GM03348 (cell line): ENCODE data around the gene COL5A1.

Experiments used
- DNase-seq: peaks from one replicate; pipeline ENCODE4 v3.0.0; 2012; ENCODE audit warnings: low spot score

The COL5A1 gene

DNA sequence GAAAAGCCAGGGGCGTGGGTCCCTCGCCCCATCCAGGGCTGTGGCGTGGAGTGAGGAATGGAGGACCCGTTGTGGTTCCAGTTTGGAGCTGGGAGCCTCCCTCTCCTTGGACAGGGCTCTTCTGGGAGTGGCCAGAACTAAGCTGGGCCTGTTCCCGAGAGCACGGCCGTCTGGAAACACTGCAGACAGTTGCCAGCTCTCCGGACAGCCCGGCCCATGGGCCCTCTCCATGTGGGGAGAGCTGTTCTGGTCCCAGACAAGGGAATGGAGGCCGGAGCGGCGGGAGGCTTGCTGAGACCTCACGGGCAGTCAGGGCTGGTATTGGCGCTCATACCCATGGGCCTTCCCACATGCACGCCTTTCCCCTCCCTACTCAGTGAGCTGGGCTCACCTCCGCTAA, 193.8 kb downstream of the COL5A1 start:
- no peak for DNase-seq

DNA sequence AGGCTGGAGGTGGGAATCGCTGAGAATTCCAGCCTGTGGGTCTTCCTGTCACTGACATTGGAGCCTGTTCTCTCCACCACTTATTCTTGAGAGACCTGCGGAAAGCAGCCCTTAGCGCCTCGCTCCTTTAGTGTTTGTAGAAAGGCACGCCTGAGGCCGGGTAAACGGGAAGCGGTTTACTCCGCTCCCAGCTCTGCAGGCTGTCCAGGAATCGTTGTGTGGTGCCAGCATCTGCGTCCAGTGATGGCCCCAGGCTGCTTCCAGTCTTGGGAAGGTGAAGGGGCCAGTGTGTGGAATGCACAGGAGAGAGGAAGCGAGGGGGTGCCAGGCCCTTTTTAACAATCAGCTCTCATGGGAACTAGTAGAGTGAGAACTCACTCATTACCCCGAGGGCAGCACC, 194.4 kb downstream of the COL5A1 start:
- no peak for DNase-seq

DNA sequence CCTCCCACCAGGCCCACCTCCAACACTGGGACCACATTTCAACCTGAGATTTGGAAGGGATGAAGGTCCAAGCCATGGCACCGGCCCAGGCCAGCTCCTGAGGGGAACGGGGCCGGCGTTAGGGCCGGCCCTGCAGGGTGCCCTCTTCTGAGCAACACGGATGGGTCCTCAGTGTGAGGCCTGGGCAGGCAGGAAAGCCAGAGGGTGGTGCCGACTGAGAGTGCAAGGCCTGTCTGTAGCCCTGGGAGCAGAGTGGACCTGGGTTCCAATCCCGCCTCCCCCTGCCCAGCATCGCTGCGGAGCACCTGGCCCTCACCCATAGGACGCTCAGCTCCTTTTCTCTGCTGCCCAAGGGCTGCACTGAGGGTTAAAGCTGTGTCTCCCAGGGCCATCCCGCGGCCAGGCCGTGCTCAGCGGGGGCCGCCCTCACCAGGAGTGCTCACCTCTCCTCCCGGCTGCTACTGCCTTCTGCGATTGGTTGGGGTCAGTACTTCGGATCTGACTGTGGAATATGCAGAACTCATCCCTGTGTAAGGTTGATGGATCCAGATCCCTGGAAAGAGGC, 194.9 kb downstream of the COL5A1 start:
- no peak for DNase-seq

- no peak for DNase-seq
Measured at GRCh38 chr9:134837529-134837928, 195.9 kb downstream of the COL5A1 start.

GRCh38 chr9:134838651-134839454, 197.2 kb downstream of the COL5A1 start:
- DNase-seq = no peak

DNA sequence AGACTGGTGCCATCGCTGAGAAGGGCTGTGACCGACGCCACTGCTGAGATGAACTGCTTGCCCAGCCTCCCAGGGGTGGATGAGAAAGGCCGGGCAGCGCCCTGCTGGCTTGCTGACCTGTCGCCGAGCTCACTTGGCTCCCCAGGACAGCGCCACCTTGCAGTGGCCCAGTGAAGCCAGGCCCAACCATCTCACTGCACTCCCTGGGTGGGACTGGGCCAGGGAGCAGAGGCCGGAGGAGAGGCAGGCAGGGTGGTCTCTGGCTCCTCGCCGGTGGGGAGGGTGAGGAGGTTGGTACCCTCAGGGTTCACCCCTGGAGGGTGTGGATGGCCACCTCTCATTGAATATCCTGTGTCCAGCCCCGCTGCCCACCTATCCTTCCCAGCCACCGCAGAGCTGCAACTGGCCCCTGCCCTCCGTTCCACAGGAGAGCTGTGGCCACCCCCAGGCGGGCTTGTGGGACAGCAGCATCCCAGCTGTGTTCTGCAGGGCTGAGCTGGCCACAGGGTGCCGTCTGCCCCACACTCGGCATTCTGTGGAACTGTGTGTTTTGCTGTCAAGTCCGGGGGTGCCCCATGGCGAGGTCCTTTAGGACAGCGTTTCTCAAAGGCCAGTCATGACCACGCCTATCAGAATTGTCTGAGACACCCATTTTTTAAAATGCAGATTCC, 198.0 kb downstream of the COL5A1 start:
- DNase-seq = no peak

DNA sequence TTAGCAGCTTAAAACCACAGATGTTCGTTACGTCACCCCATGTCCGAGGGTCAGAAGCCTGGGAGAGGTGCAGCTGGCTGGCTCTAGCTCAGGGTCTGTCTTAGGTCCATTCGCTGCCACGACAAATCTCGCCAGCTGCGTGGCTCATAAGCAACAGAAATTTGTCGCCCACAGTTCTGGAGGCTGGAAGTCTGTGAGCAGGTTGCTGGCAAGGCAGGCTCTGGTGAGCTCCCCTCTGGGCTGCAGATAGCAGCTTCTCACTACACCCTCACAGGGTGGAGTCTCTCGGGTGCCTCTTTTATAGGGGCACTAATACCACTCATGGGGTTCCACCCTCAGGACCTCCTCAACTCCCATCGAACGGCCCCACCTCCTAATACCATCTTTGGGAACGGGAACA, 198.9 kb downstream of the COL5A1 start:
- DNase-seq = no peak

DNA sequence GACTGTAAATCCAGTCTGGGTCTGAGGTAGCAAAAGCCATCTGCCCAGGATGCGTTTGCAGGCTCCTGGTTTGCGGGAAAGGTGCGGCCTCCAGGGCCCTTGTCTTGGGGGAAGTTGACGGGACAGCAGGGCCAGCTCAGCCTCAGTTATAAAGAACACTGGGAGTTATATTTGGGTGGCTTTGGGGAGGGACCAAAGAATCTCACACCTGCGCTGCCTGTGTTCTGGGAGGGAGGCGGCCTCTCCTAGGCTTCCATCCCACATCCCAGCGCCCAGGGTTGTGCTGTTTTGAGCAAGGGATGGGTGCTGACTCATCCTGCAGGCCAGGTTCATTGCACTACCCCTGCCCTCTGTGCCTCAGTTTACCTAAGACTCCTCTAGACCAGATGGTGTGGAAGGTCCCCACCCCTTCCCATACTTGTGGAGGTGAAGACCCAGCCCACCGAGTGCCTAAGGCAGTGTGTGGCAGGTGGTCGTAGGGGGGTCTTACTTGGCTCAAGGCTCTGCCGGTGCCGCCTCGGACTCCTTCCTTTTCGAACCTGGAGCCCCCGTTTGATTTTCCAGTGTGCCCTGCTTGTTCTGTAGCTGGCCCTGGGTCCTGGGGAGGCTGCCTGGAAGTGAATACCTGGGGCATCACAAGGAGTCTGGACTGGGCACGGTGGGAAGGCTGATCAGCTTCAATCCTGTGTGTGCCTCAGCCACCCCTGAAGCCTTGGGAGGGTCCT, 199.7 kb downstream of the COL5A1 start:
- DNase-seq = no peak

DNA sequence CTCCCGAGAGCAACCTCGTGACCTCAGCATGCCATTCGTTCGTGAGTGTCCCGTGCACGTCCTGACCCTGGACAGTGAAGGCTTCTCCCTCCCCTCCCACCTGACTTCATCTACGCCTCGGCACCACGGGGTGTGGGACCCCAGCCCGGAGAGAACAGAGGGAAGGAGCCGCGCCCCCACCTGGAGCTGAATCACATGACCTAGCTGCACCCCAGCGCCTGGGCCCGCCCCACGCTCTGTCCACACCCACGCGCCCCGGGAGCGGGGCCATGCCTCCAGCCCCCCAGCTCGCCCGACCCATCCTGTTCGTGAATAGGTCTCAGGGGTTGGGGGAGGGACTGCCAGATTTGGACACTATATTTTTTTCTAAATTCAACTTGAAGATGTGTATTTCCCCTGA, 200.7 kb downstream of the COL5A1 start:
- no peak for DNase-seq

DNA sequence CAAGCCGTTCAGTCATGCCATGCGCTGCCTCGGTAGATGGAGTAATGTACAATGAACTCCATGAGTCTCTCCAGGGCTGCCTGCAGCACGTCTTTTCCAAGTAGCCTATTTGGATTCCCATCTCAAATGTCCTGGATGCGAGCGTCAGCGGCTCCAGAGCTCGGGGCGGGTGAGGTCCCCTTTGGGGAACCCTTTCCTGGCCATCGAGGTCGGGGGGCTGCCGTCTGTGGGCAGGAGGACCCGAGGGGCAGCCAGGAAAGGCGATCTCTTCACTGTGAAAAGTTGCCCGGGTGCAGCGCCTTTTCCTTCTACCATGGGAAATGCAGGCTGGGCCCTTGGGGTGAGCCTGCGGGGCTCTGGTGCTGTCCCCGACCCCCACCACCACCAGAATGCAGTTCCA, 202.1 kb downstream of the COL5A1 start:
- no peak for DNase-seq

DNA sequence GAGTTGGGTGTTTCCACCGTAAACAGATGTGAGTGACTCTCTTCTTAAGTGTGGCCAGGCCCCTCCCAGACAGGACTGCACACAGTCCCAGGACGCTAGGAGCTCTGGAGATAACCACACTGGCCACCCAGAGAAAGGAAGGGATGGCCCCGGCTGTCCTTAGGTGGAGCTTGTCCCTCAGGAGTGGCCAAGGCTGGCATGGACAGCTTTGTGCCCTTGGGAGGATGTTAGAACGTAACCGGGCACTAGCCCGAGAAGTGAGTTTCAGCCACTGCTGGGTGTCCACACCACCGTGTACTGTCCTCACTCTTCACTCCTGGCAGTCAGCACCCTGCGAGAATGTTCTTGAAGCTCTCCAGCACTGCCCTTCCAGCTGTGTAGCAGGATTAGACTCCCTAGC, 203.2 kb downstream of the COL5A1 start:
- DNase-seq = no peak

- DNase-seq = no peak
Measured at GRCh38 chr9:134846187-134846586, 204.6 kb downstream of the COL5A1 start.

DNA sequence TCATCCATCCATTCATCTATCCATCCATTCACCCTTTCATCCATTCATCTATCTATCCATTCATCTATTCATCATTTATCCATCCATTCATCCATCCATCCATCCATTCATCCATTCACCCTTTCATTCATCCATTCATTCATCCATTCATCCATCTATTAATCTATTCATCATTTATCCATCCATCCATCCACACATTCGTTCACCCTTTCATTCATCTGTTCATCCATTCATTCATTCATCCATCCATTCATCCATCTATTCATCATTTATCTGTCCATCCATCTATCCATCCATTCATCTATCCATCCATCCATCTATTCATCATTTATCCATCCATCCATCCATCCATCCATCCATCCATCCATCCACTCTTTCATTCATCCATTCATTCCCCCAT, 205.1 kb downstream of the COL5A1 start:
- DNase-seq = no peak

DNA sequence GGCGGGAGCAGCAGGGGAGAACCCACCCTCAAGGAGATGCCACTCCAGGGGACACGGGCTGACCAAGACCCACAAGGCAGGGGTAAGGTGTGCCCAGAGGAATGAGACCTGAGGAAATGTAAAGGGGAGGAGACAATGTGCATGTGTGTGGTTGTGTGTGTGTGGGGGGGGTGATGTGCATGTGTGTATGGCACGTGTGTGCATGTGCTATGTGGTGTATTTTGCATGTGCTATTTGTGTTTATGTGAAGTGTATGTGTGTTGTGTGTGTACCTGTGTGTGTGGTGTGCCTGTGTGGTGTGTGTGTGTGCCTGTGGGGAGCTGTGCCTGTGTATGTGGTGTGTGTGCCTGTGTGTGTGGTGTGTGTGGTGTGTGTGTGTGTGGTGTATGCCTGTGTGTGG, 205.5 kb downstream of the COL5A1 start:
- DNase-seq = no peak

GRCh38 chr9:134847752-134848432, 206.3 kb downstream of the COL5A1 start:
- DNase-seq = no peak

DNA sequence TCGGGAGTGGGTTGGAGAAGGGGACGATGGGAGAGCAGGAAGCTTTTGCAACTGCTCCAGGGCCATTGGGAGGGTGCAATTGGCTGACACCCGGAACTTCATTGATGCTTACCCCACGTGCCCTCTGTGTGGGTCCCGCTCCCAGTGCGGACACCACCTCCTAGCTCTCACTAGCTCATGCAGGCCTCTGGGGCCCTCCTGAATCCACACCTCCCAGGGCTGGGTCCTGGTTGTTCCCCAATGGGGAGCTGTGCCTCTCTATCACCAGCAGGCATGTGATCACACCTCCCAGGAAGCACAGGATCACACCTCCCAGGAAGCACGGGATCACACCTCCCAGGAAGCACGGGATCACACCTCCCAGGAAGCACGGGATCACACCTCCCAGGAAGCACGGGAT, 206.9 kb downstream of the COL5A1 start:
- DNase-seq = no peak

- DNase-seq = no peak
Measured at GRCh38 chr9:134850611-134851010, 209.0 kb downstream of the COL5A1 start.

GRCh38 chr9:134851020-134851419, 209.4 kb downstream of the COL5A1 start:
- no peak for DNase-seq

DNA sequence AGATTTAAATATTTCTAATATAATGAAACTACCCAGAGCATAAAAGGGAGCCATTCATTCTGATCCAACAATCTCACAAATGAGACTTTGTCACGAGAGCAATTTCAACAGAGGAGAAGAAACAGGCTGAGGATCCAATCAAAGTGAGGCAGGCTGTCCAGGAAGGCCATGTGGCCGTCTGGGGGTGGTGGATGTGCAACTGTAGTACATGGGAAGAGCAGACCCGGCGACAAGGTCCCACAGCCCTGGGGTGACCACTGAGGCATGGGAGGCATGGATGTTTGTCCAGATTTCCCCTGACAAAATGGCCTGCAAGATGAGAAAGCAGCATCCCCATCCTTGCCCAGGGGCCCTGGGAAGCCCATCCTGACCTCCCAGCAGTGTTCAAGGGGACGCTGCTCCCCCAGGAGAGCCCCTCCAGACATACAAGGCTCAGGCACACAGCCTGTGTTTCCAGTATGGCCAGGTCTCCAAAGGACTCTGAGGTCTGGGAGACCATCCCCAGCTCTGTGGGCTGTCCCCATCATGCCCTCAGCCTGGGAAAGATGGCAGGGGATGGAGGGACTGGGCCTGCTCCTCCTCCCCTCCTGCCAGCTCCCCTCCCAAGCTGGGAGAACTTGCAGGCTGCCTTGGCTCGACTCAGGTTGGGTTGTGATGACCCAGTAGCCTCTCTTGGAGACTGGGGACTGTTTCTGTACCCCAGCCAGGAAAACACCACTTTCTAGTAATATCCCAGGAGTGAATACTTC, 211.5 kb downstream of the COL5A1 start:
- DNase-seq = no peak

- DNase-seq = no peak
Measured at GRCh38 chr9:134853893-134854292, 212.3 kb downstream of the COL5A1 start.

- no peak for DNase-seq
Measured at GRCh38 chr9:134854541-134854981, 213.0 kb downstream of the COL5A1 start.
